Stomach (tissue), 4 donors: ENCODE results near the gene PCA3.

Source experiments
- CTCF ChIP-seq, 7 experiments: fragments of 450-650 bp in 4 of 7; fragments of 200-600 bp in 3 of 7; sonication (generic) in 3 of 7; IDR thresholded peaks; one replicate each; pipeline ENCODE4 v1.5.1; 2016 to 2019; ENCODE audit warnings: antibody characterized with exemption in 7 of 7, control low read depth in 2 of 7, mild to moderate bottlenecking in 1 of 7
- POLR2A ChIP-seq, 4 donors: fragments of 450-650 bp; IDR thresholded peaks; one replicate each; pipeline ENCODE4 v1.6.1; 2016; ENCODE audit warnings: antibody characterized with exemption in 4 of 4, control low read depth in 2 of 4, mild to moderate bottlenecking in 1 of 4, moderate library complexity in 1 of 4

GRCh38 chr9:76729980-76730737 lies 34.1 kb upstream of the PCA3 start:
- TF ChIP-seq CTCF (IDR thresholded peaks at IDR 0.05) (no peak), POLR2A (IDR thresholded peaks at IDR 0.05) (no peak)
